Coronary artery (tissue), 2 donors: ENCODE results near the gene PRKG1.
A peak's percentile ranks its signal among the peaks of the same experiment; 100 is the strongest.

ENCODE experiments used
- DNase-seq: peaks from one replicate; pipeline ENCODE4 v3.0.0-alpha.2; 2017; ENCODE audit warnings: low spot score
- H3K27ac ChIP-seq, 2 donors: fragments of 200-600 bp; sonication (generic); one replicate each; pipeline ENCODE4 v1.5.1; 2016 to 2019
- H3K4me3 ChIP-seq: fragments of 200-600 bp; sonication (generic); 2 replicates; pipeline ENCODE4 v1.5.1; 2016; ENCODE audit warnings: mild to moderate bottlenecking, moderate library complexity
- TF ChIP-seq, protein P1 (sequence below): fragments of 200-600 bp; sonication (generic); IDR thresholded peaks from one replicate; pipeline ENCODE4 v1.5.1; 2019; ENCODE audit warnings: antibody characterized with exemption

PRKG1 gene

DNA sequence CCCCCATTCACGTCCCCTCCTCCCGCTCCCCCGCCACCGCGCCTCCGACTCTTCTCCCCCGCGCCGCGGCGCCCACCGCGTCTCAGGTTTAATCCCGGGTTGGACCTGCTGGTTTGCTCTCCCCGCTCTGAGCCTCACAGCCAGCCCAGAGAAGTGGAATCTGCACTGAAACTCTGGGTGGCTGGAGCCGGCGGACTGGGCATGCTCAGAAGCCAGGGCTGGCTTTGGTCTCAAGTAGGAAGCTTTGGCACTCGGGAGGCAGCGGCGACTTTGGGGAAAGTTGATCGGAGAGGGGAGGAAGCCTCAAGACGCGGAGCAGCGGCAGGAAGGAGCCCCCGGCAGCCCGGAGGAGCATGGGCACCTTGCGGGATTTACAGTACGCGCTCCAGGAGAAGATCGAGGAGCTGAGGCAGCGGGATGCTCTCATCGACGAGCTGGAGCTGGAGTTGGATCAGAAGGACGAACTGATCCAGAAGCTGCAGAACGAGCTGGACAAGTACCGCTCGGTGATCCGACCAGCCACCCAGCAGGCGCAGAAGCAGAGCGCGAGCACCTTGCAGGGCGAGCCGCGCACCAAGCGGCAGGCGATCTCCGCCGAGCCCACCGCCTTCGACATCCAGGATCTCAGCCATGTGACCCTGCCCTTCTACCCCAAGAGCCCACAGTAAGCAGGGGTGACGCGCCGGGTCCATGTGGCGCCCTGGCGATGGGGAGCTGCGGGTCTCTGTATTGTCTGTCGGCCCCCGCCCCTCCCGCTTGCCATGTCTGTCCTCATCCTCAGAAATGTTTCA is at the start of gene PRKG1:
TSS of gene PRKG1 (plus strand) at position 250 of the 791 bp plus-strand sequence.
- DNase-seq = peak; percentile 90
- TF ChIP-seq, protein P1, sequence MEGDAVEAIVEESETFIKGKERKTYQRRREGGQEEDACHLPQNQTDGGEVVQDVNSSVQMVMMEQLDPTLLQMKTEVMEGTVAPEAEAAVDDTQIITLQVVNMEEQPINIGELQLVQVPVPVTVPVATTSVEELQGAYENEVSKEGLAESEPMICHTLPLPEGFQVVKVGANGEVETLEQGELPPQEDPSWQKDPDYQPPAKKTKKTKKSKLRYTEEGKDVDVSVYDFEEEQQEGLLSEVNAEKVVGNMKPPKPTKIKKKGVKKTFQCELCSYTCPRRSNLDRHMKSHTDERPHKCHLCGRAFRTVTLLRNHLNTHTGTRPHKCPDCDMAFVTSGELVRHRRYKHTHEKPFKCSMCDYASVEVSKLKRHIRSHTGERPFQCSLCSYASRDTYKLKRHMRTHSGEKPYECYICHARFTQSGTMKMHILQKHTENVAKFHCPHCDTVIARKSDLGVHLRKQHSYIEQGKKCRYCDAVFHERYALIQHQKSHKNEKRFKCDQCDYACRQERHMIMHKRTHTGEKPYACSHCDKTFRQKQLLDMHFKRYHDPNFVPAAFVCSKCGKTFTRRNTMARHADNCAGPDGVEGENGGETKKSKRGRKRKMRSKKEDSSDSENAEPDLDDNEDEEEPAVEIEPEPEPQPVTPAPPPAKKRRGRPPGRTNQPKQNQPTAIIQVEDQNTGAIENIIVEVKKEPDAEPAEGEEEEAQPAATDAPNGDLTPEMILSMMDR = no peak
- H3K4me3 ChIP-seq = peak within 1 kb of the TSS; percentile 79
- peak within 1 kb of the TSS; percentile 65 to 96 for H3K27ac ChIP-seq

DNA sequence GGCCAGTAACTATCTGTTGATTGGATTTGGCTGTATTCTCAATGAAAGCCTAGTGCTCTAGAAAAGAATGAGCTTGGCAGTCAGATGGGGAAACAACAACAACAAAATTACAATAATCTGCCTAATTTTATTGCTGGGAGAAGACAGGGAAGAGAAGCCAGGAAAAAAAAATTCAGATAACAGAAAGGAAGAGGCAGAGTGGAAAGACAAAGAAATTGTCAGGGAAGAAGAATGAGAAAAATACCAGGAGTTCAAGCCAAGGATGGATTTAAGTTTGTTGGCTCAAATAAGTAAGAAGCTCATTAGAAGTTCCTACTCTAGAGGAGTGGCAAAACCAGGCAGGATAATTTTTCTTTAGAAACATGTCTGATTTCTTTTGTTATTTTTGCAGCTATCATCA is 45.9 kb upstream of the PRKG1 start:
- no peak for DNase-seq
- H3K27ac ChIP-seq = peak overlapping the region; percentile 67 to 91
- no peak overlapping the region for H3K4me3 ChIP-seq
- TF ChIP-seq, protein P1 = no peak

GRCh38 chr10:51029172-51029641 is 45.1 kb upstream of the PRKG1 start:
- TF ChIP-seq, protein P1 = no peak
- Histone ChIP-seq H3K4me3 (no peak overlapping the region), H3K27ac (peak overlapping the region; percentile 67 to 91)
- no peak for DNase-seq

GRCh38 chr10:51030480-51030879 is 43.8 kb upstream of the PRKG1 start:
- TF ChIP-seq, protein P1 = no peak
- peak overlapping the region; percentile 37 to 74 for H3K27ac ChIP-seq
- no peak overlapping the region for H3K4me3 ChIP-seq
- no peak for DNase-seq

DNA sequence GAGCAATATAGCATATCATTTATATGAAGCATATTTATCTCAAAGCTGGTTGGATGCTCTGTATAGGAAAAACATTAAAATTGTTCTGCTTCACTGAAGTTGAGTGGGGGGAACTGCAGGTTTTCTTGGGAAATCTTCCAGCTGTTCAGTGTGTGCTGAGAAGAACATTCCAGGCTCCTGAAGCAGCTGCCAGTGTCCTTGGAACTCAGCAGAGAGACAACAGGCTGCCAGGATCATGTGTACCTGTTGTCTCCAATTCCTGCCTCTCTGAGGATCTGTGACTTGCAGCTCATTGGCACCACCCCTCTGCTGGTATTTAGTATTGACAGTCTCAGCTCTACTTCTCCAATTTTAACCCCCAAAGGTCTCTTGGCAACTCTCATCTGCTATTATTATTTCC is 42.3 kb upstream of the PRKG1 start:
- no peak overlapping the region for H3K4me3 ChIP-seq
- TF ChIP-seq, protein P1 = no peak
- no peak for DNase-seq
- peak overlapping the region; percentile 9 to 74 for H3K27ac ChIP-seq

DNA sequence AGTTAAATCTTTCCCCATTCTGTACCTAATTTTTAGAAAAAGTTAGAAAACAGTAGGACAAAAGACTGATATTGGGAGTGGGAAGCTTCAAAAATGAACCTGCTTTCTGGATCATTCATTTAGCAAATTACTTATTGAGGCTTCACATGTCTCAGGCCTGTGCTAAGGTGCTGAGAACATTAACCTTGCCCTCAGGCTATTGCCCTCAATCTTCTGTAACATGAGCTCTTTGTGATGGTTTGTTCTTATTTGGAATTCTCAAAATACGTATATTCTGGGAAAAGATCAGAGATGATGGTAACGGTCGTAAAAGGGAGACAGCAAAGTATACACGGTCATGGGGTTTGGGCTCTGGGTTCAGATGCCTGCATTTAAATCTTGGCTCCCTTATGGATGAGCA is 39.5 kb upstream of the PRKG1 start:
- Histone ChIP-seq H3K4me3 (no peak overlapping the region), H3K27ac (no peak overlapping the region)
- no peak for DNase-seq
- TF ChIP-seq, protein P1 = no peak

- DNase-seq = no peak
- TF ChIP-seq, protein P1 = no peak
- no peak overlapping the region for H3K4me3 ChIP-seq
- no peak overlapping the region for H3K27ac ChIP-seq
Observed at GRCh38 chr10:51035344-51035743, 38.9 kb upstream of the PRKG1 start.
